22Rv1 (cell line): Measurements from ENCODE around the gene KRTAP10-4.

Source experiments
- ZFX ChIP-seq: fragments of 450-650 bp; IDR thresholded peaks from 2 replicates; pipeline ENCODE4 v1.6.1; 2017; ENCODE audit warnings: antibody characterized with exemption, borderline replicate concordance
- TF ChIP-seq, protein P1 (sequence below): fragments of 450-650 bp; IDR thresholded peaks from 2 replicates; pipeline ENCODE4 v1.5.1; 2017; ENCODE audit warnings: mild to moderate bottlenecking

DNA sequence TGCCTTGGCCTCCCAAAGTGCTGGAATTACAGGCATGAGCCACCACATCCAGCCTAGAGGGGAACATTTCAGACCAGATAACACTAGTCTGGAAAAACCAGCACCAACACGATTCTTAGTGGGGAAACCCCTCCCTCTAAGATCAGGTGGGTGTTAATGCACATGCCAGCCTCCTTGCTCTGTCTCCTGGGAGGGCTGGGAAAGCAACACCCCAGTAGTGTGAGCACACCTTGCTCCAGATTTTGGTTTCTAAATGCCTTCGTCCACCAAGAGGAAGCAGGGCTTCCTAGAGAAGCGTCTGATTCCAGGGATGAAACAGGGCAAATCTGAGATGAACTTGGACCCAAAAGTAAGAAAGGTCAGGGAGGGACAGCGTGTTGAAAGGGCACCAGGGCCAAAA is 2.2 kb upstream of the KRTAP10-4 start:
- TF ChIP-seq, protein P1, sequence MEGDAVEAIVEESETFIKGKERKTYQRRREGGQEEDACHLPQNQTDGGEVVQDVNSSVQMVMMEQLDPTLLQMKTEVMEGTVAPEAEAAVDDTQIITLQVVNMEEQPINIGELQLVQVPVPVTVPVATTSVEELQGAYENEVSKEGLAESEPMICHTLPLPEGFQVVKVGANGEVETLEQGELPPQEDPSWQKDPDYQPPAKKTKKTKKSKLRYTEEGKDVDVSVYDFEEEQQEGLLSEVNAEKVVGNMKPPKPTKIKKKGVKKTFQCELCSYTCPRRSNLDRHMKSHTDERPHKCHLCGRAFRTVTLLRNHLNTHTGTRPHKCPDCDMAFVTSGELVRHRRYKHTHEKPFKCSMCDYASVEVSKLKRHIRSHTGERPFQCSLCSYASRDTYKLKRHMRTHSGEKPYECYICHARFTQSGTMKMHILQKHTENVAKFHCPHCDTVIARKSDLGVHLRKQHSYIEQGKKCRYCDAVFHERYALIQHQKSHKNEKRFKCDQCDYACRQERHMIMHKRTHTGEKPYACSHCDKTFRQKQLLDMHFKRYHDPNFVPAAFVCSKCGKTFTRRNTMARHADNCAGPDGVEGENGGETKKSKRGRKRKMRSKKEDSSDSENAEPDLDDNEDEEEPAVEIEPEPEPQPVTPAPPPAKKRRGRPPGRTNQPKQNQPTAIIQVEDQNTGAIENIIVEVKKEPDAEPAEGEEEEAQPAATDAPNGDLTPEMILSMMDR = no peak
- TF ChIP-seq ZFX = no peak
